HepG2 (cell line): ENCODE data around the gene IP6K3. TPM values are rescaled to one million over a fixed set of nuclear protein-coding genes. Genes with fewer than 3 reads are reported as not detected.

Source experiments
- ATAC-seq: fragments of 200-7000 bp; cut with Tn5 transposase; 3 replicates; pipeline ENCODE4 v1.9.1; 2020; ENCODE audit warnings: mild to moderate bottlenecking, moderate library complexity
- BruUV-seq: library from RNA; stranded (reverse); fragments of 400-500 nt; replicated peaks from 2 replicates; lab custom pipeline; 2021; lab: Mats Ljungman, UMichigan
- CTCF ChIA-PET: fragments of 300-600 bp; formaldehyde crosslinking; extraction: SDS; loops from one replicate; lab custom pipeline; 2021; ENCODE audit warnings: low total read pairs, inconsistent platforms, low intra/inter-chr PET ratio; lab: Yijun Ruan, JAX
- POLR2A ChIA-PET: fragments of 350-600 bp; sonication (Branson Sonifier 250); formaldehyde crosslinking; loops from one replicate; lab custom pipeline; 2020; ENCODE audit warnings: antibody characterized with exemption, inconsistent platforms; lab: Yijun Ruan, JAX
- DNase-seq: peaks from one replicate; pipeline ENCODE4 v3.0.0-alpha.2; 2015; ENCODE audit warnings: low spot score
- FAIRE-seq: peaks from 3 replicates; lab custom pipeline; 2011; peaks lifted over from hg19 to GRCh38; lab: Jason Lieb, UNC
- H2AFZ ChIP-seq: one replicate; pipeline ENCODE4 v1.6.1; 2011; ENCODE audit warnings: low read length, inconsistent platforms
- H3K27ac ChIP-seq: fragments of 300-600 bp; 3 replicates; pipeline ENCODE4 v1.8.0; 2011; ENCODE audit warnings: mixed run types, mild to moderate bottlenecking, mixed read lengths, low read length, inconsistent platforms; ENCODE audit not compliant: insufficient read depth; ENCODE audit errors: extremely low read length
- H3K27me3 ChIP-seq, 2 experiments: fragments of 200-600 bp in 1 of 2; 2 replicates in 1 of 2; 3 replicates in 1 of 2; pipeline versions ENCODE4 v1.6.0 to v1.8.0; 2011; ENCODE audit warnings: low read length in 2 of 2, mild to moderate bottlenecking in 2 of 2, moderate library complexity in 2 of 2, inconsistent platforms in 1 of 2; ENCODE audit not compliant: insufficient read depth in 2 of 2, control insufficient read depth in 1 of 2
- H3K36me3 ChIP-seq, 2 experiments: fragments of 200-600 bp in 1 of 2; replicated peaks in 1 of 2; 2 replicates in 1 of 2; 3 replicates in 1 of 2; pipeline versions ENCODE4 v1.5.1 to v1.8.0; 2011; ENCODE audit warnings: low read length in 2 of 2, inconsistent platforms in 1 of 2; ENCODE audit not compliant: insufficient read depth in 2 of 2, control insufficient read depth in 1 of 2
- H3K4me1 ChIP-seq: 2 replicates; pipeline ENCODE4 v1.5.1; 2012; ENCODE audit warnings: low read length, inconsistent platforms; ENCODE audit not compliant: insufficient read depth
- H3K4me2 ChIP-seq: 2 replicates; pipeline ENCODE4 v1.6.0; 2011; ENCODE audit warnings: low read depth, low read length, inconsistent platforms
- H3K4me3 ChIP-seq, 3 experiments: fragments of 200-600 bp in 1 of 3; sonication (generic), shearing (Covaris generic) in 1 of 3; replicated peaks in 1 of 3; 2 replicates each; pipeline ENCODE4 v1.5.1; 2011 to 2016; ENCODE audit warnings: low read length in 3 of 3, inconsistent platforms in 2 of 3, low read depth in 2 of 3, mild to moderate bottlenecking in 2 of 3, control low read depth in 1 of 3, mixed read lengths in 1 of 3; ENCODE audit not compliant: insufficient read depth in 1 of 3
- H3K79me2 ChIP-seq: one replicate; pipeline ENCODE4 v1.6.1; 2011; ENCODE audit warnings: low read length, inconsistent platforms; ENCODE audit not compliant: insufficient read depth
- H3K9ac ChIP-seq: 2 replicates; pipeline ENCODE4 v1.6.0; 2011; ENCODE audit warnings: mild to moderate bottlenecking, low read depth, low read length, inconsistent platforms; ENCODE audit not compliant: insufficient read depth
- H3K9me3 ChIP-seq: 2 replicates; pipeline ENCODE4 v1.5.1; 2012; ENCODE audit warnings: mild to moderate bottlenecking, low read length
- H4K20me1 ChIP-seq: 2 replicates; pipeline ENCODE4 v1.6.0; 2011; ENCODE audit warnings: inconsistent platforms, mild to moderate bottlenecking, low read length, moderate library complexity; ENCODE audit not compliant: insufficient read depth
- KLF12 ChIP-seq: sonication (generic); formaldehyde crosslinking; IDR thresholded peaks from 2 replicates; pipeline ENCODE4 v1.4.0; 2020; ENCODE audit warnings: missing genetic modification reagents, borderline replicate concordance
- RFX5 ChIP-seq: IDR thresholded peaks from 2 replicates; pipeline ENCODE4 v1.6.1; 2011; ENCODE audit warnings: low read depth, low read length, improper control_type of control experiment
- YEATS4 ChIP-seq: sonication (generic); formaldehyde crosslinking; IDR thresholded peaks from 2 replicates; pipeline ENCODE4 v1.4.0; 2020; ENCODE audit warnings: missing genetic modification reagents, borderline replicate concordance
- ZNF615 ChIP-seq: sonication (generic); formaldehyde crosslinking; IDR thresholded peaks from 2 replicates; pipeline ENCODE4 v1.5.0; 2020; ENCODE audit warnings: mild to moderate bottlenecking, missing genetic modification reagents, borderline replicate concordance
- WGBS: methylation state at CpG from one replicate; pipeline ENCODE4 v1.1.6; 2017; ENCODE audit warnings: low lambda C conversion rate; 5-methylcytosine and 5-hydroxymethylcytosine counted together
- in situ Hi-C: cut with HindIII; loops from 2 replicates; pipeline ENCODE4 v1.10.0; 2017; ENCODE audit warnings: low pct_unique_long_range_greater_than_20kb; ENCODE audit not compliant: extremely low pct_ligation_motif_present
- intact Hi-C: fragments of 100-400 bp; cut with micrococcal nuclease; formaldehyde crosslinking; loops from one replicate; pipeline ENCODE4 v1.10.0; 2022; ENCODE audit not compliant: unreplicated experiment
- polyA plus RNA-seq, 8 experiments: library from polyadenylated mRNA; depleted of rRNA in 3 of 8; stranded (reverse) in 7 of 8; unstranded in 1 of 8; fragments of >200 nt; fragmentation: Illumina TruSeq in 4 of 8; extraction: Trizol in 4 of 8; gene quantifications; 2 replicates each; pipeline versions ENCODE4 v1.2.1 to v1.2.3, GENCODE V29; 2011 to 2016; ENCODE audit warnings: low read depth in 4 of 8, missing spikeins in 1 of 8, mixed read lengths in 1 of 8; ENCODE audit not compliant: insufficient read depth in 1 of 8
- total RNA-seq, 5 experiments: library from RNA; depleted of rRNA; stranded (reverse); fragments of >200 nt; fragmentation: Illumina TruSeq; extraction: Trizol; gene quantifications; 2 replicates each; pipeline ENCODE4 v1.2.3, GENCODE V29; 2016; ENCODE audit warnings: low read depth in 1 of 5
- TF ChIP-seq, protein P1 (sequence below): sonication (generic); formaldehyde crosslinking; IDR thresholded peaks from 2 replicates; pipeline ENCODE4 v1.4.0; 2020; ENCODE audit warnings: missing genetic modification reagents
- TF ChIP-seq, protein P2 (sequence below), 2 experiments: fragments of 450-650 bp in 1 of 2; sonication (generic) in 1 of 2; formaldehyde crosslinking; IDR thresholded peaks; 2 replicates each; pipeline versions ENCODE4 v1.5.0 to v1.8.0; 2020 to 2022; ENCODE audit warnings: mild to moderate bottlenecking in 1 of 2, missing genetic modification reagents in 1 of 2

The IP6K3 gene
- total and polyA plus RNA-seq, 2 of the 13 experiments (the other 11 are each of a cell fraction or from before 2014, with no cell fraction given) = 0.11 to 0.18 TPM

DNA sequence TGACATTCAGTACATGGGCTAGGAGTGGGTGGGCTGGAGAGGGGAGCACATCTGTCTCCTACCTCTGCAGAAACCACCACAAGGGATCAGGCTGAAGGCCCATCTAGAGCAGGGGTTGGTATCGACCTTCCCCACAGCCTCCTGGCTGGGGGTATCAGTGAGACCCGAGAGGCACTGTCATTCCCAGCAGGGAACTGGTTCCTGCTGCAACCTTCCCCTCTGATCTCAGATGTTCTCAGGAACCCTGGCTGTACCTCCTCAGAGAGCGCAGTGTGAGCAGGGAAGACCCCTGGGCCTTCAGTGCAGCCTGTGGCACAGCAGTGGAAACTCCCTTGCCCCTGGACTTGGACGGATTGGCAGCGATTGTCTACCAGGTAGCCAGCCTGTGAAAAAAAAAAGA, 7.8 kb downstream of the IP6K3 start:
- FAIRE-seq (no peak), ATAC-seq (no peak), DNase-seq (no peak)
- Histone ChIP-seq H3K9ac (no peak overlapping the region), H3K4me1 (peaks cover 20% of the 10 kb centered on the region), H3K27me3 (no peaks in the 10 kb centered on the region), H3K9me3 (no peaks in the 10 kb centered on the region), H3K36me3 (no peaks in the 10 kb centered on the region), H3K4me2 (no peak overlapping the region), H3K27ac (no peak overlapping the region), H3K79me2 (no peaks in the 10 kb centered on the region), H2AFZ (no peak overlapping the region), H4K20me1 (no peaks in the 10 kb centered on the region), H3K4me3 (no peak overlapping the region)
- intact Hi-C loops (no loop called here), in situ Hi-C loops (no loop called here)
- no TSS peak for BruUV-seq
- 83% methylated on average over 5 of the region's 5 CpGs for WGBS
- CTCF ChIA-PET = no interaction called here
- POLR2A ChIA-PET = interaction anchor here (1.6 to 1.8 kb wide), 2 partner anchors 23 to 28 kb away, joined by 5 to 11 read pairs; partner anchors contain the start of gene UQCC2
- TF ChIP-seq ZNF615 (CRISPR knock-in tag) = no peak
- TF ChIP-seq, protein P1, sequence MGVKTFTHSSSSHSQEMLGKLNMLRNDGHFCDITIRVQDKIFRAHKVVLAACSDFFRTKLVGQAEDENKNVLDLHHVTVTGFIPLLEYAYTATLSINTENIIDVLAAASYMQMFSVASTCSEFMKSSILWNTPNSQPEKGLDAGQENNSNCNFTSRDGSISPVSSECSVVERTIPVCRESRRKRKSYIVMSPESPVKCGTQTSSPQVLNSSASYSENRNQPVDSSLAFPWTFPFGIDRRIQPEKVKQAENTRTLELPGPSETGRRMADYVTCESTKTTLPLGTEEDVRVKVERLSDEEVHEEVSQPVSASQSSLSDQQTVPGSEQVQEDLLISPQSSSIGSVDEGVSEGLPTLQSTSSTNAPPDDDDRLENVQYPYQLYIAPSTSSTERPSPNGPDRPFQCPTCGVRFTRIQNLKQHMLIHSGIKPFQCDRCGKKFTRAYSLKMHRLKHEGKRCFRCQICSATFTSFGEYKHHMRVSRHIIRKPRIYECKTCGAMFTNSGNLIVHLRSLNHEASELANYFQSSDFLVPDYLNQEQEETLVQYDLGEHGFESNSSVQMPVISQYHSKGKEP (CRISPR knock-in tag) = no peak
- no peak for TF ChIP-seq KLF12 (CRISPR knock-in tag)
- TF ChIP-seq YEATS4 (CRISPR knock-in tag) = no peak
- TF ChIP-seq RFX5 = no peak
- TF ChIP-seq, protein P2, sequence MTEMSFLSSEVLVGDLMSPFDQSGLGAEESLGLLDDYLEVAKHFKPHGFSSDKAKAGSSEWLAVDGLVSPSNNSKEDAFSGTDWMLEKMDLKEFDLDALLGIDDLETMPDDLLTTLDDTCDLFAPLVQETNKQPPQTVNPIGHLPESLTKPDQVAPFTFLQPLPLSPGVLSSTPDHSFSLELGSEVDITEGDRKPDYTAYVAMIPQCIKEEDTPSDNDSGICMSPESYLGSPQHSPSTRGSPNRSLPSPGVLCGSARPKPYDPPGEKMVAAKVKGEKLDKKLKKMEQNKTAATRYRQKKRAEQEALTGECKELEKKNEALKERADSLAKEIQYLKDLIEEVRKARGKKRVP (CRISPR knock-in tag; IDR thresholded peaks at IDR 0.05) = no peak
